HG03095 (cell line): ENCODE measurements around the gene CMIP.

Source experiments
- ATAC-seq: cut with Tn5 transposase; IDR thresholded peaks from one replicate; pipeline ENCODE4 v1.9.1; 2021; ENCODE audit warnings: moderate library complexity; ENCODE audit not compliant: unreplicated experiment

Gene CMIP

DNA sequence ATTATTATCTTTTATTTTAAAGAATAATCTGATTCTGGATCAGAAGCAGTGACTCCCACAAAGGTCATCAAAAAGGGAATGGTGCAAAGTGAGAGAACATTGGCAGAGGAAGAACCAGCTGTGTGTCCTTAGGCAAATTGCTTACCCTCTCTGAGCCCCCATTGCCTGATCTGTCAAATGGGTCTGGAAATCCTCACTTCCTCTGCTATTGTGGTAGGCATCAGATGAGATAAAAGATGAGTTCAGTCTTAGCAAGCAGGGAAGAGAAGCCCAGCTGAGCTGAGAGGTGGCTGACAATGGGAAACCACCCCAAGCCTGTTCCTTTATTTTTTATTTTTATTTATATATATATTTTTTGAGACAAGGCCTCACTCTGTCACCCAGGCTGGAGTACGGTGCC, 310.2 kb downstream of the CMIP start:
- no peak for ATAC-seq

DNA sequence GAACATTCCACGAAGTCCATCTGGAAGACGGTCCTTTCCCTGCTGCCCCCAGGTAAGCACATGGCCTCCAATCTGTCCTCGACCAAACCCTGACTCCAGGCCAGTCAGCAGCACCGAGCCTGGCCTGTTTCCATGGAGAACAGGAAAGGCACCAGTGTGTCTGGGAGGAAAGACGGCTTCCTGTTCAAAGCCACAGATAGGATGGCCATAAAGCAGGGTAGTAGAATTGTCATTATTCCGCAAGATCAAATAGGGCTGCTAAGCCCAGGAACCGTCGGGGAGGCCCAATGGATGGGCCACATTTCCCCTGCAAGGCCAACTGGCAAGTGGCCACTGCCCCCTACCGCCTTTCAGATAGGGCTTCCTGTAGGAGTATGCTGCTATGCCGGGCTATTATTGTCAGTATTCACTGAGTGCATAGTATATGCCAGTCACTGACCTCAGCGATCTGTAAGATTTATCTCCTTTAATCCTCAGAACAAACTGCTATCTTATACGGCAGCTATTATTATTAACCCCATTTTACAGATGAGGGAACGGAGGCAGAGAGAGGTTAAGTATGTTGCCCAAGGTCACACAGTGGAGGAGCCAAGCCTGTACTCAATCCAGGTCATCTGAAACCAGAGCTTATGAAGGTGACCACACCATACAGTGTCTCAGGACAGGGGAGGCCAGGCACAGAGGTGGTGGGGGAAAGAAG, 311.5 kb downstream of the CMIP start:
- ATAC-seq, result no peak

DNA sequence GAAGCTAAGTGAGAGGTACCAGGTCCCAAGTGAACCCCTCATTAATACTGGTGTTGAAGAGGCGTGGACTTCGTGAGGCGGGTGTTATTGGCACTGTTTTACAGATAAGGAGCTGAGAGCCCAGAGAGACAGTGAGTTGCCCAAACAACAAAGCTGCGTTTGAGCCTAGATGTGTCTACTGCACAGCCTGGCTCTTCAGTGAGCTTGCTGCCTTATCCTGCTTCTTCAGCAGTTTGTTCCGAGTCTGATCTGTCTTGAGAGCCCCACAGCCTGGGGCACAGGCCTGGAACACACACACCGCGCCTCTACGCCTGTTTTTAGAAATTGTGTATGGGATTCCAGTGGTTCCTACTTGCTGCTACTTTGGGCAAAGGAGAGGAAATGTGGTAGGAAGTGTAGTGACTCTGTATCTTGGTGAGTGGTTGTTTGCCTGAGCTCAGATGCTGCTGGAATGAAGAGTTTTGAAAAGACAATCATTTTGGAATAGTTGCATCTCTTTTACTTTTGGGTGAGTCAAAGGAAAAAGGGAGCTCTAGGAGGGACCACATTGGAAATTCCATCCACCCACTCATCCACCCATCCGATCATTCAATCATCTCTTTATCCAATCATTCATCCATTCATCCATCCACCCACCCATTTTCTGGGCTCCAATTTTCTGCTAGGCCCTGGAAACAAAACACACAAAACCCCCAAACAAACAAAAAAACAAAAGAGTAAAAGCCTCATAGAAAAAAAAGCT, 312.2 kb downstream of the CMIP start:
- ATAC-seq, result no peak

DNA sequence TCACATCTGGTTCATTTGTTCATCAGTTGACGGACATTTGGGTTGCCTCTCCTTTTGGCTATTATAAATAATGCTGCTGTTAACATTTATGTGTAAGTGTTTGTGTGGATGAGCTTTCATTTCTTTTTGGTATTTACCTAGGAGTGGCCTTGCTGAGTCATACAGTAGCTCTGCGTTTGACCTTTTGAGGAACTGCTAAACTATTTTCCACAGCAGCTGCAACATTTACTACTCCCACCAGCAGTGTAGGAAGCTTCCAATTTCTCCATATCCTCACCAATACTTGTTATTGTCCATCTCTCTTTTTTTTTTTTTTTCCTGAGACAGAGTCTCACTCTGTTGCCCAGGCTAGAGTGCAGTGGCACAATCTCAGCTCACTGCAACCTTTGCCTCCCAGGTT, 313.8 kb downstream of the CMIP start:
- no peak for ATAC-seq
